Naive thymus-derived CD4-positive, alpha-beta T cell (primary cell): ENCODE data around the gene PLCB3. TPM values are rescaled to one million over a fixed set of nuclear protein-coding genes. Genes with fewer than 3 reads are reported as not detected.

ENCODE experiments used
- ATAC-seq: fragments of 150-1000 bp; cut with Tn5 transposase; 2 replicates; pipeline ENCODE4 v1.10.0; 2021; ENCODE audit warnings: mild to moderate bottlenecking, moderate library complexity
- CTCF ChIA-PET: fragments of 350-600 bp; sonication (Branson Sonifier 250); formaldehyde crosslinking; loops from one replicate; lab custom pipeline; 2021; ENCODE audit warnings: antibody characterized with exemption; lab: Charles Lee
- POLR2A ChIA-PET: fragments of 350-600 bp; sonication (Branson Sonifier 250); formaldehyde crosslinking; loops from one replicate; lab custom pipeline; 2021; ENCODE audit warnings: antibody characterized with exemption, inconsistent platforms; lab: Charles Lee
- DNase-seq, 9 donors: peaks; one replicate each; pipeline versions ENCODE4 v3.0.0 to v3.0.0-alpha.2; 2020 to 2022; ENCODE audit warnings: mixed read lengths in 1 of 9
- H3K27ac ChIP-seq: one replicate; pipeline ENCODE4 v1.7.0; 2013; ENCODE audit warnings: mild to moderate bottlenecking, low read depth, low read length, moderate library complexity
- H3K27me3 ChIP-seq, 2 donors: one replicate each; pipeline ENCODE4 v1.7.0; 2013; ENCODE audit warnings: low read length in 2 of 2, mild to moderate bottlenecking in 2 of 2, moderate library complexity in 2 of 2; ENCODE audit not compliant: control insufficient read depth in 2 of 2, insufficient read depth in 2 of 2
- H3K36me3 ChIP-seq, 3 experiments: 1 replicate in 2 of 3; 2 replicates in 1 of 3; pipeline ENCODE4 v1.7.0; 2013; ENCODE audit warnings: low read length in 3 of 3, mild to moderate bottlenecking in 3 of 3, moderate library complexity in 1 of 3; ENCODE audit not compliant: insufficient read depth in 3 of 3, control insufficient read depth in 2 of 3
- H3K4me1 ChIP-seq, 2 donors: one replicate each; pipeline ENCODE4 v1.7.0; 2013; ENCODE audit warnings: low read length in 2 of 2, mild to moderate bottlenecking in 2 of 2, moderate library complexity in 1 of 2; ENCODE audit not compliant: control insufficient read depth in 2 of 2, insufficient read depth in 2 of 2
- H3K4me3 ChIP-seq: 2 replicates; pipeline ENCODE4 v1.7.0; 2013; ENCODE audit warnings: mild to moderate bottlenecking, low read length
- H3K9me3 ChIP-seq, 3 experiments: 1 replicate in 2 of 3; 2 replicates in 1 of 3; pipeline ENCODE4 v1.7.0; 2013; ENCODE audit warnings: low read length in 3 of 3; ENCODE audit not compliant: control insufficient read depth in 2 of 3
- H3K27ac Mint-ChIP-seq, 9 donors: one replicate each; pipeline ENCODE4 v1.8.0; 2020 to 2022; ENCODE audit warnings: mixed read lengths in 9 of 9, mild to moderate bottlenecking in 8 of 9, moderate library complexity in 5 of 9, inconsistent platforms in 2 of 9
- H3K27me3 Mint-ChIP-seq, 5 donors: one replicate each; pipeline ENCODE4 v1.8.0; 2021 to 2022; ENCODE audit warnings: mixed read lengths in 5 of 5, mild to moderate bottlenecking in 1 of 5
- H3K36me3 Mint-ChIP-seq, 5 donors: one replicate each; pipeline ENCODE4 v1.8.0; 2020 to 2022; ENCODE audit warnings: mixed read lengths in 5 of 5, mild to moderate bottlenecking in 3 of 5, inconsistent platforms in 1 of 5
- H3K4me1 Mint-ChIP-seq, 7 donors: one replicate each; pipeline ENCODE4 v1.8.0; 2020 to 2022; ENCODE audit warnings: mixed read lengths in 7 of 7, mild to moderate bottlenecking in 3 of 7, inconsistent platforms in 1 of 7
- H3K4me3 Mint-ChIP-seq, 10 donors: one replicate each; pipeline ENCODE4 v1.8.0; 2020 to 2022; ENCODE audit warnings: mild to moderate bottlenecking in 10 of 10, mixed read lengths in 10 of 10, moderate library complexity in 6 of 10, inconsistent platforms in 2 of 10
- H3K9me3 Mint-ChIP-seq, 11 donors: one replicate each; pipeline ENCODE4 v1.8.0; 2020 to 2022; ENCODE audit warnings: mixed read lengths in 11 of 11, mild to moderate bottlenecking in 4 of 11, inconsistent platforms in 1 of 11, moderate library complexity in 1 of 11
- intact Hi-C, 2 donors: fragments of 100-400 bp; cut with micrococcal nuclease; formaldehyde crosslinking; loops; one replicate each; pipeline ENCODE4 v1.15.1; 2023
- polyA plus RNA-seq, 2 donors: library from polyadenylated mRNA; unstranded; fragments of 300-500 nt; fragmentation: Illumina TruSeq; gene quantifications; one replicate each; pipeline ENCODE4 v1.2.3, GENCODE V29; 2021
- total RNA-seq, 6 experiments: library from RNA in 5 of 6; stranded (reverse) in 5 of 6; gene quantifications; 1 replicate in 5 of 6; 2 replicates in 1 of 6; pipeline ENCODE4 v1.2.3 and lab custom pipeline; 2021 to 2026

The PLCB3 gene
- total and polyA plus RNA-seq, 7 experiments from 2014 or later, result 0.19 to 12.1 (median 7.1) TPM

DNA sequence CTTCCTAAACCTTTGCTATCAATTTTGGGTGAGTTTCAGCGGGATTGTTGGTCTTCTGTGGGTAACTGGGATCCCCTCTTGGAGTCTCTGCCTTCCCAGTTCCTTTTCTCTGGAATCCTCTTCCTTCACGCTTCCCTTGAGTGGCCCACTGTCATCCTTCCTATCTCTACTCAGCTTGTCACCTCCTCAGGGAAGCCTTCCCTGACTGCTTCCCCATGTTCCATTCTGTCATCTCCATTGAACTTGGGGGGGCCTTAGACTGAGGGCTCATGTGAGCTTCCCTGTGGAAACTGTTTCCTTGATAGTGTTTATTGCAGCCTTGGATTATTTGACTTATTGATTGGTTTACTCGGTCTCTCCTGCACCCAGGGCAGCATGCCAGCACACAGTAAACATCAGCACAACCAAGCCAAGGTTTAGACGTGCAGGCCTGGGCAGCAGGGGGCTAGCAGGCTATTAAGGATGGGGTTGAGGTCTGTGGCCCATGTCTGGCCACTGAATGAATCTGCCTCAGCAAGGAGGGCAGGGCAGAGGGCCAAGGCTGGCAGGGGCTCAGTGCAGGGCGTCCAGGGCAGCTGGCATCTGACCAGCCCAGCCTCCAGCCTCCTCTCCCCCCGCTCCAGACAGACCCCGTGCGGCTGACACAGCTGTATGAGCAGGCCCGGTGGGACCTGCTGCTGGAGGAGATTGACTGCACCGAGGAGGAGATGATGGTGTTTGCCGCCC, 32.5 kb upstream of the PLCB3 start:
- DNase-seq (no peak), ATAC-seq (no peak)
- no peak overlapping the region for H3K4me3 ChIP-seq
- H3K27me3 ChIP-seq, result no peaks in the 10 kb centered on the region
- H3K27me3 Mint-ChIP-seq, result no peaks in the 10 kb centered on the region
- intact Hi-C loops, result no loop called here
- H3K4me3 Mint-ChIP-seq, result no peak overlapping the region
- peak overlapping the region; percentile 16 for H3K27ac ChIP-seq
- H3K4me1 Mint-ChIP-seq, result peaks cover 0 to 14% (median 8%) of the 10 kb centered on the region in 7 donors
- H3K4me1 ChIP-seq, result no peaks in the 10 kb centered on the region
- peaks cover 0 to 20% (median 4%) of the 10 kb centered on the region in 5 donors for H3K36me3 Mint-ChIP-seq
- peaks cover 7 to 78% (median 14%) of the 10 kb centered on the region in 3 experiments for H3K36me3 ChIP-seq
- POLR2A ChIA-PET, result interaction anchor here (0.6 to 14.3 kb wide), 5 partner anchors 11 to 50 kb away, joined by 3 to 220 read pairs (median 5); partner anchors contain the start of gene FERMT3
- H3K27ac Mint-ChIP-seq, result peak overlapping the region in 6 of 9 donors; percentile 26 to 82 (median 66)
- H3K9me3 ChIP-seq, result no peaks in the 10 kb centered on the region
- H3K9me3 Mint-ChIP-seq, result no peaks in the 10 kb centered on the region
- CTCF ChIA-PET, result interaction anchor here (0.6 to 2.9 kb wide), 2 partner anchors 12 to 18 kb away, joined by 5 to 25 read pairs; partner anchors contain the start of gene FERMT3

DNA sequence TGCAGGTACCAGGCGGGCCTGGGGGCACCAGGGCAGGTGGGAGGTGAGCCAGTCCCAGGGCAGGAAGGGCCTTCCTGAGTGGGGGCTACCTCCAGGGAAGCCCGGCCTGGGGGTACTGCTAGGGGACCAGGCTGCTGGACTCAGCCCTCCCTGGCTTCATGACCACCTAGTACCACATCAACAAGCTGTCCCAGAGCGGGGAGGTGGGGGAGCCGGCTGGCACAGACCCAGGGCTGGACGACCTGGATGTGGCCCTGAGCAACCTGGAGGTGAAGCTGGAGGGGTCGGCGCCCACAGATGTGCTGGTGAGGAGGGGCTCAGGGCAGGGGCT, 32.0 kb upstream of the PLCB3 start:
- peaks cover 7 to 77% (median 14%) of the 10 kb centered on the region in 3 experiments for H3K36me3 ChIP-seq
- no peaks in the 10 kb centered on the region for H3K4me1 ChIP-seq
- Mint-ChIP-seq H3K36me3 (peaks cover 0 to 19% (median 4%) of the 10 kb centered on the region in 5 donors), H3K4me3 (no peak overlapping the region), H3K27me3 (no peaks in the 10 kb centered on the region), H3K4me1 (peaks cover 0 to 12% (median 8%) of the 10 kb centered on the region in 7 donors), H3K9me3 (no peaks in the 10 kb centered on the region), H3K27ac (no peak overlapping the region)
- DNase-seq, result no peak
- H3K4me3 ChIP-seq, result no peak overlapping the region
- ATAC-seq, result no peak
- peak overlapping the region; percentile 16 for H3K27ac ChIP-seq
- H3K9me3 ChIP-seq, result no peaks in the 10 kb centered on the region
- POLR2A ChIA-PET, result interaction anchor here (1.0 to 14.3 kb wide), 3 partner anchors 12 to 27 kb away, joined by 3 to 220 read pairs (median 5); partner anchors contain the start of gene FERMT3
- H3K27me3 ChIP-seq, result no peaks in the 10 kb centered on the region
- CTCF ChIA-PET, result interaction anchor here (0.6 kb wide), 2 partner anchors 13 to 17 kb away, joined by 5 read pairs; no protein-coding TSS in a partner anchor
- intact Hi-C loops, result no loop called here

DNA sequence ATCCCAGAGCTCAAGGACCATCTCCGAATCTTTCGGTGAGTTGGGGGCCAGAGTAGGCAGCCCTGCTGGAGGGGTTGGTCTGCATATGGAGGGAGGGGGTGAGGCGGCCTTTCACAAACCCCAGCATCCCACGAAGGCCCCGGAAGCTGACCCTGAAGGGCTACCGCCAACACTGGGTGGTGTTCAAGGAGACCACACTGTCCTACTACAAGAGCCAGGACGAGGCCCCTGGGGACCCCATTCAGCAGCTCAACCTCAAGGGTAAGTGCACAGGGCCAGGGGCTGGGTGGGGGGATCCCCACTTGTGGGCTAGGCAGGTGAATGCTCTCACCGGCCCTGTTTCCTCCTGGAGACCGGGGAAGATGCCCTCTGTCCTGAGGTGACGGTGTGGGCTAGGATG, 31.6 kb upstream of the PLCB3 start:
- peaks cover 7 to 73% (median 14%) of the 10 kb centered on the region in 3 experiments for H3K36me3 ChIP-seq
- DNase-seq, result no peak
- Mint-ChIP-seq H3K4me3 (no peak overlapping the region), H3K27ac (no peak overlapping the region), H3K4me1 (peaks cover 0 to 12% (median 8%) of the 10 kb centered on the region in 7 donors), H3K36me3 (peaks cover 0 to 19% (median 4%) of the 10 kb centered on the region in 5 donors), H3K9me3 (no peaks in the 10 kb centered on the region), H3K27me3 (no peaks in the 10 kb centered on the region)
- H3K9me3 ChIP-seq, result no peaks in the 10 kb centered on the region
- H3K27me3 ChIP-seq, result no peaks in the 10 kb centered on the region
- H3K4me1 ChIP-seq, result peaks cover 0 to 2% of the 10 kb centered on the region in 2 donors
- H3K27ac ChIP-seq, result peak overlapping the region; percentile 16
- H3K4me3 ChIP-seq, result no peak overlapping the region
- intact Hi-C loops, result no loop called here
- ATAC-seq, result no peak
- POLR2A ChIA-PET, result interaction anchor here (1.4 to 14.3 kb wide), 2 partner anchors 12 to 26 kb away, joined by 5 to 220 read pairs; partner anchors contain the start of gene FERMT3
- CTCF ChIA-PET, result interaction anchor here (0.6 kb wide), 1 partner anchor 13 kb away, joined by 5 read pairs; no protein-coding TSS in a partner anchor

DNA sequence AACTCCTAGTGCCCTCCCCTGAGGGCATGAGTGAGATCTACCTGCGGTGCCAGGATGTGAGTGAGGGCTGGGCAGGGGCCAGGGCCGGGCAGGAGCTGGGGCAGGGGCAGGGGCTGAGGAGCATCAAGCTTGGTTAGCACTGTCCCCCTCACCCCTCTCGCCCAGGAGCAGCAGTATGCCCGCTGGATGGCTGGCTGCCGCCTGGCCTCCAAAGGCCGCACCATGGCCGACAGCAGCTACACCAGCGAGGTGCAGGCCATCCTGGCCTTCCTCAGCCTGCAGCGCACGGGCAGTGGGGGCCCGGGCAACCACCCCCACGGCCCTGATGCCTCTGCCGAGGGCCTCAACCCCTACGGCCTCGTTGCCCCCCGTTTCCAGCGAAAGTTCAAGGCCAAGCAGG, 31.1 kb upstream of the PLCB3 start:
- H3K4me1 Mint-ChIP-seq, result peaks cover 0 to 15% (median 11%) of the 10 kb centered on the region in 7 donors
- DNase-seq (no peak), ATAC-seq (no peak)
- H3K27ac Mint-ChIP-seq, result no peak overlapping the region
- intact Hi-C loops, result no loop called here
- Histone ChIP-seq H3K4me3 (no peak overlapping the region), H3K27ac (no peak overlapping the region), H3K36me3 (peaks cover 7 to 68% (median 14%) of the 10 kb centered on the region in 3 experiments), H3K4me1 (peaks cover 3 to 7% of the 10 kb centered on the region in 2 donors), H3K9me3 (no peaks in the 10 kb centered on the region), H3K27me3 (no peaks in the 10 kb centered on the region)
- H3K9me3 Mint-ChIP-seq, result no peaks in the 10 kb centered on the region
- POLR2A ChIA-PET, result interaction anchor here (1.4 to 14.3 kb wide), 2 partner anchors 13 to 26 kb away, joined by 5 to 220 read pairs; partner anchors contain the start of gene FERMT3
- H3K36me3 Mint-ChIP-seq, result peaks cover 0 to 15% (median 4%) of the 10 kb centered on the region in 5 donors
- H3K4me3 Mint-ChIP-seq, result no peak overlapping the region
- CTCF ChIA-PET, result no interaction called here
- H3K27me3 Mint-ChIP-seq, result no peaks in the 10 kb centered on the region

DNA sequence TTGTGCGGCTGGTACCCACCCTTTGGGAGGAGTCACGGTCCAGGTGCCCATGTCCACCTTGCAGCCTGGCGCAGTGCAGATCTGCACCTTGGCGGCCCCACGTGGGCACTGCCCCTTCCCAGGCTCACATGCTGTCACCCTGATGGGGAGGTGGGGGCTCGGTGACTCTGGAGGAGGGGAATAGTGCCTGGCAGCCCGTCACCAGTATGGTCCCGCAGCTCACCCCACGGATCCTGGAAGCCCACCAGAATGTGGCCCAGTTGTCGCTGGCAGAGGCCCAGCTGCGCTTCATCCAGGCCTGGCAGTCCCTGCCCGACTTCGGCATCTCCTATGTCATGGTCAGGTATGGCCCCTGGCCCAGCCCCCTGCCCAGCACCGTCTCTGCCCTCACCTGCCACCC, 30.5 kb upstream of the PLCB3 start:
- ChIA-PET POLR2A (interaction anchor here (0.8 to 14.3 kb wide), 3 partner anchors 13 to 47 kb away, joined by 3 to 220 read pairs (median 5); partner anchors contain the start of gene FERMT3), CTCF (no interaction called here)
- ATAC-seq, result no peak
- H3K9me3 ChIP-seq, result no peaks in the 10 kb centered on the region
- H3K36me3 Mint-ChIP-seq, result peaks cover 0 to 15% (median 4%) of the 10 kb centered on the region in 5 donors
- H3K4me3 Mint-ChIP-seq, result no peak overlapping the region
- H3K9me3 Mint-ChIP-seq, result no peaks in the 10 kb centered on the region
- peaks cover 7 to 11% of the 10 kb centered on the region in 2 donors for H3K4me1 ChIP-seq
- H3K4me1 Mint-ChIP-seq, result peaks cover 0 to 17% (median 11%) of the 10 kb centered on the region in 7 donors
- H3K27ac ChIP-seq, result no peak overlapping the region
- intact Hi-C loops, result no loop called here
- no peak for DNase-seq
- H3K27me3 Mint-ChIP-seq, result no peaks in the 10 kb centered on the region
- H3K4me3 ChIP-seq, result no peak overlapping the region
- no peaks in the 10 kb centered on the region for H3K27me3 ChIP-seq
- peaks cover 7 to 63% (median 14%) of the 10 kb centered on the region in 3 experiments for H3K36me3 ChIP-seq
- H3K27ac Mint-ChIP-seq, result no peak overlapping the region

DNA sequence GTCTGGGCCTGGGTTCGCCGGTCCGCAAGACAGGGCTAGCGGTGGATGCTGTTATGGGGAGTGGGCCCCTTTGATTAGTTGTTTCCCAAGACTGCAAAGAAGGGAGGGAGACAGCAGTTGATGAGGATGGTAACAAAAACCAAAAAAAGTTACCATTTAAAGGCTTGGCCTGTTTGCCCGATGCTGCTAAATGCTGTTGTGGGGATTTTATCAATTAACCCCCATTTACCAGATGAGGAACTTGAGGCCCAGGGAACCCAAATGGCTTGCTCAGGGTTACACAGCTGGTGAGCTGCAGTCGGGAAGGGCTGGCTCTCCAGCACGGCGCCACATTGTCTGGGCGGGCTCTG, 28.7 kb upstream of the PLCB3 start:
- ATAC-seq, result no peak
- peaks cover 0 to 11% (median 4%) of the 10 kb centered on the region in 5 donors for H3K36me3 Mint-ChIP-seq
- peaks cover 15 to 19% of the 10 kb centered on the region in 2 donors for H3K4me1 ChIP-seq
- no peak overlapping the region for H3K4me3 ChIP-seq
- no peaks in the 10 kb centered on the region for H3K27me3 Mint-ChIP-seq
- intact Hi-C loops, result no loop called here
- H3K27ac ChIP-seq, result no peak overlapping the region
- peaks cover 7 to 53% (median 14%) of the 10 kb centered on the region in 3 experiments for H3K36me3 ChIP-seq
- POLR2A ChIA-PET, result interaction anchor here (0.7 to 14.3 kb wide), 2 partner anchors 13 to 15 kb away, joined by 3 to 220 read pairs; partner anchors contain the start of gene FERMT3
- no peaks in the 10 kb centered on the region for H3K27me3 ChIP-seq
- no peaks in the 10 kb centered on the region for H3K9me3 ChIP-seq
- no peak overlapping the region for H3K4me3 Mint-ChIP-seq
- CTCF ChIA-PET, result interaction anchor here (0.6 to 5.5 kb wide), 3 partner anchors 16 to 470 kb away, joined by 3 to 66 read pairs (median 4); partner anchors contain the start of gene FERMT3
- peak overlapping the region in 1 of 9 donors; percentile 51 for H3K27ac Mint-ChIP-seq
- peaks cover 6 to 22% (median 19%) of the 10 kb centered on the region in 7 donors for H3K4me1 Mint-ChIP-seq
- DNase-seq, result no peak
- H3K9me3 Mint-ChIP-seq, result no peaks in the 10 kb centered on the region
